GM06990 (cell line): ENCODE measurements around the gene INTS7.

Source experiments
- DNase-seq: peaks from one replicate; pipeline ENCODE4 v3.0.0-alpha.2; 2011; ENCODE audit not compliant: insufficient read length; ENCODE audit errors: extremely low read depth
- H3K27me3 ChIP-seq: replicated peaks from 2 replicates; pipeline ENCODE4 v1.6.0; 2011; ENCODE audit warnings: low read length; ENCODE audit not compliant: control insufficient read depth, insufficient read depth
- H3K36me3 ChIP-seq: 2 replicates; pipeline ENCODE4 v1.5.1; 2011; ENCODE audit warnings: low read length; ENCODE audit not compliant: control insufficient read depth, insufficient read depth
- H3K4me3 ChIP-seq: replicated peaks from 2 replicates; pipeline ENCODE4 v1.5.1; 2011; ENCODE audit warnings: low read depth, mild to moderate bottlenecking, control low read depth, low read length
- CTCF ChIP-seq: IDR thresholded peaks from 2 replicates; pipeline ENCODE4 v1.5.1; 2011; ENCODE audit warnings: low read length, control low read depth, mild to moderate bottlenecking, inconsistent platforms; ENCODE audit not compliant: insufficient read depth, poor library complexity, severe bottlenecking

Gene INTS7

GRCh38 chr1:211892577-211892976 is 142.8 kb downstream of the INTS7 start:
- Histone ChIP-seq H3K4me3 (no peak overlapping the region), H3K27me3 (no peaks in the 10 kb centered on the region), H3K36me3 (no peaks in the 10 kb centered on the region)
- DNase-seq, result no peak
- no peak for TF ChIP-seq CTCF

GRCh38 chr1:211891708-211892107 is 143.6 kb downstream of the INTS7 start:
- TF ChIP-seq CTCF, result no peak
- no peak for DNase-seq
- H3K27me3 ChIP-seq, result no peaks in the 10 kb centered on the region
- H3K4me3 ChIP-seq, result no peak overlapping the region
- no peaks in the 10 kb centered on the region for H3K36me3 ChIP-seq
